Kidney (tissue), 14 donors: ENCODE data around the gene KCNA5. TPM values are rescaled to one million over a fixed set of nuclear protein-coding genes. Genes with fewer than 3 reads are reported as not detected.

Experiments
- DNase-seq, 5 donors: peaks; one replicate each; pipeline ENCODE4 v3.0.0-alpha.2; 2013 to 2020
- FAIRE-seq: peaks from 2 replicates; lab custom pipeline; 2012; peaks lifted over from hg19 to GRCh38; lab: Jason Lieb, UNC
- H3K27ac ChIP-seq, 2 donors: one replicate each; pipeline ENCODE4 v1.7.0; 2013; ENCODE audit warnings: low read depth in 2 of 2, low read length in 2 of 2, inconsistent platforms in 1 of 2
- H3K27me3 ChIP-seq: one replicate; pipeline ENCODE4 v1.7.1; 2013; ENCODE audit warnings: low read length, inconsistent platforms; ENCODE audit not compliant: control insufficient read depth, insufficient read depth
- H3K36me3 ChIP-seq, 3 donors: one replicate each; pipeline versions ENCODE4 v1.7.0 to v1.7.1; 2013; ENCODE audit warnings: low read length in 3 of 3, control low read depth in 1 of 3, inconsistent platforms in 1 of 3; ENCODE audit not compliant: insufficient read depth in 3 of 3, control insufficient read depth in 2 of 3
- H3K4me1 ChIP-seq, 3 donors: one replicate each; pipeline versions ENCODE4 v1.7.0 to v1.7.1; 2013; ENCODE audit warnings: low read length in 3 of 3, inconsistent platforms in 1 of 3, low read depth in 1 of 3; ENCODE audit not compliant: control insufficient read depth in 2 of 3, insufficient read depth in 2 of 3
- H3K4me3 ChIP-seq, 3 donors: one replicate each; pipeline versions ENCODE4 v1.7.0 to v1.8.1; 2013; ENCODE audit warnings: low read length in 3 of 3, control low read depth in 1 of 3, inconsistent platforms in 1 of 3
- H3K9ac ChIP-seq, 3 donors: one replicate each; pipeline versions ENCODE4 v1.7.0 to v1.7.1; 2013; ENCODE audit warnings: low read length in 3 of 3, control low read depth in 1 of 3, inconsistent platforms in 1 of 3
- H3K9me3 ChIP-seq, 3 donors: one replicate each; pipeline versions ENCODE4 v1.7.0 to v1.7.1; 2013; ENCODE audit warnings: low read length in 3 of 3, control low read depth in 1 of 3, inconsistent platforms in 1 of 3; ENCODE audit not compliant: control insufficient read depth in 2 of 3, insufficient read depth in 1 of 3
- CTCF ChIP-seq: IDR thresholded peaks from 3 replicates; pipeline ENCODE4 v1.5.1; 2012; ENCODE audit warnings: mild to moderate bottlenecking, moderate library complexity, borderline replicate concordance; ENCODE audit not compliant: insufficient read depth; ENCODE audit errors: extremely low read depth
- intact Hi-C: fragments of 100-400 bp; cut with DNase I; formaldehyde crosslinking; loops from one replicate; pipeline ENCODE4 v1.11.1; 2022
- polyA plus RNA-seq: library from polyadenylated mRNA; stranded (reverse); fragments of 350-450 nt; fragmentation: Illumina TruSeq; extraction: RNeasy Lipid Tissue Mini Kit (QIAGEN cat#74804); gene quantifications from one replicate; pipeline ENCODE4 v1.2.3, GENCODE V29; 2014; ENCODE audit warnings: low read depth, low replicate concordance; ENCODE audit not compliant: insufficient read depth
- total RNA-seq: library from RNA; stranded (reverse); fragmentation: NEBNext Ultra II Directional; extraction: Animal tissue kit (Norgen Biotek cat#: 25700); gene quantifications from one replicate; pipeline ENCODE4 v1.2.1, GENCODE V29; 2021
- donor health status: control.
- donor health status: control.
- donor health status: control.
- donor health status: control.
- donor health status: control.
- donor health status: DM: yes; HTN: yes; CAD: no.
- donor health status: Normal renal cell carcinoma (clear cell type).

KCNA5 gene
- total and polyA plus RNA-seq, 2 donors from 2014 or later = 1.8 to 2.9 TPM

DNA sequence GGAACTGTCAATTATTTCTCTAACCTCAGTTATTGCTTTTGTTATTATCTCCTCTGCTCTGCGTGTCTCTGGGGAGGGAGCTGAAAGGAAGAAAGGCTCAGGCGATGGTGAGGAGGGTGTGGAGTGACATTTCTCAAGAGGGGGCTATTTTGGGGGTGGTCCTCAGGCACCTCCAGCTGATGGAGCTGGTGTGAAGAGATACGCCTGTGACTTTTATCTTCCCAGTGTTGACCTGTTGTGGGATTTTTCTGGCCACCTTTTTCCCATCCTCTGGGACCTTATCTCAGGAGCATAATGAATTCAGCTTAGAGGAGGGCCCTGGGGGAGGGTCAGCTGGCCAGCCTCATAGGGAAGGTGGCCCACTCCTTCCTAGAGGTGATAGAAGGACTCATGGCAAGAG, 26.4 kb downstream of the KCNA5 start:
- Histone ChIP-seq H3K4me3 (no peak overlapping the region), H3K27ac (no peak overlapping the region), H3K9ac (no peak overlapping the region), H3K27me3 (no peaks in the 10 kb centered on the region), H3K4me1 (no peaks in the 10 kb centered on the region), H3K36me3 (no peaks in the 10 kb centered on the region), H3K9me3 (no peaks in the 10 kb centered on the region)
- intact Hi-C loops = no loop called here
- FAIRE-seq (no peak), DNase-seq (no peak)
- no peak for TF ChIP-seq CTCF

DNA sequence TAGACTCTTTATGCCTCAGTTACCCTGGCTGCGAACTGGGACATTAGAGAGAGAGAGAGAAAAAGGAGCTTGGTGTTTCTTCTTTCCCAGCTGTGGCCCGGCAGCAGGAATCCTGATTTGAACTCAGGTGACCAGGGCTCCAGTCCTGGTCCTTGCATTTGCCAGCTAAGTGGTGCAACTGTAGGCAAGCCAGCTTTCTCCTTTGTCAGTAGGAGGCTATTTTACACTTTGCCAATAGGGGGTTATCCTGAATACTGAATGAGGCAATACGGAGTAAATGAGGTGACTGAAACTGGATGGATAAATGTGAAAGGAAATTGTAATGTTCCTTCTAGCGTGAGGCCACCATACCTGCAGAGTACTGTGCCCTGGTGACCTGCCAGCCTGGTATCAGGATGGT, 27.8 kb downstream of the KCNA5 start:
- intact Hi-C loops = no loop called here
- no peak overlapping the region for H3K27ac ChIP-seq
- no peaks in the 10 kb centered on the region for H3K36me3 ChIP-seq
- no peak for DNase-seq
- TF ChIP-seq CTCF = no peak
- no peaks in the 10 kb centered on the region for H3K27me3 ChIP-seq
- H3K9ac ChIP-seq = no peak overlapping the region
- no peak overlapping the region for H3K4me3 ChIP-seq
- no peak for FAIRE-seq
- no peaks in the 10 kb centered on the region for H3K9me3 ChIP-seq
- no peaks in the 10 kb centered on the region for H3K4me1 ChIP-seq

- H3K27ac ChIP-seq = no peak overlapping the region
- intact Hi-C loops = no loop called here
- H3K9me3 ChIP-seq = no peaks in the 10 kb centered on the region
- no peaks in the 10 kb centered on the region for H3K27me3 ChIP-seq
- TF ChIP-seq CTCF = no peak
- FAIRE-seq (no peak), DNase-seq (no peak)
- H3K36me3 ChIP-seq = no peaks in the 10 kb centered on the region
- H3K4me1 ChIP-seq = peaks cover 0 to 3% (median 0%) of the 10 kb centered on the region in 3 donors
- H3K9ac ChIP-seq = no peak overlapping the region
- H3K4me3 ChIP-seq = no peak overlapping the region
Observed at GRCh38 chr12:5072311-5072710, 28.6 kb downstream of the KCNA5 start.

GRCh38 chr12:5073054-5073453, 29.4 kb downstream of the KCNA5 start:
- Histone ChIP-seq H3K4me1 (peaks cover 0 to 4% (median 0%) of the 10 kb centered on the region in 3 donors), H3K9ac (no peak overlapping the region), H3K4me3 (no peak overlapping the region), H3K27ac (no peak overlapping the region), H3K9me3 (no peaks in the 10 kb centered on the region), H3K27me3 (no peaks in the 10 kb centered on the region), H3K36me3 (no peaks in the 10 kb centered on the region)
- no peak for FAIRE-seq
- TF ChIP-seq CTCF = no peak
- DNase-seq = no peak
- intact Hi-C loops = no loop called here
